Esophagus muscularis mucosa (tissue), 4 donors: Measurements from ENCODE around the gene HS6ST1. TPM values are rescaled to one million over a fixed set of nuclear protein-coding genes. Genes with fewer than 3 reads are reported as not detected.
A peak's percentile ranks its signal among the peaks of the same experiment; 100 is the strongest.

Experiments
- DNase-seq: peaks from one replicate; pipeline ENCODE4 v3.0.0-alpha.2; 2017; ENCODE audit errors: extremely low spot score
- H3K27ac ChIP-seq, 4 donors: fragments of 200-600 bp; sonication (generic); replicated peaks in 1 of 4; 1 replicate in 3 of 4; 2 replicates in 1 of 4; pipeline ENCODE4 v1.5.1; 2016 to 2019; ENCODE audit warnings: mild to moderate bottlenecking in 1 of 4
- H3K27me3 ChIP-seq, 4 donors: fragments of 200-600 bp; sonication (generic); one replicate each; pipeline versions ENCODE4 v1.5.1 to v1.6.0; 2016 to 2019
- H3K36me3 ChIP-seq, 4 donors: fragments of 200-600 bp; sonication (generic); one replicate each; pipeline ENCODE4 v1.5.1; 2016 to 2019
- H3K4me1 ChIP-seq, 4 donors: fragments of 200-600 bp; sonication (generic); one replicate each; pipeline ENCODE4 v1.5.1; 2016 to 2019
- H3K4me3 ChIP-seq, 4 donors: fragments of 200-600 bp; sonication (generic); 1 replicate in 2 of 4; 2 replicates in 2 of 4; pipeline ENCODE4 v1.5.1; 2016 to 2019; ENCODE audit warnings: mild to moderate bottlenecking in 4 of 4, moderate library complexity in 1 of 4
- H3K9me3 ChIP-seq, 4 donors: fragments of 200-600 bp; sonication (generic); 1 replicate in 3 of 4; 2 replicates in 1 of 4; pipeline ENCODE4 v1.5.1; 2016 to 2019
- EP300 ChIP-seq: sonication (generic); formaldehyde crosslinking; IDR thresholded peaks from one replicate; pipeline ENCODE4 v1.6.1; 2017; ENCODE audit warnings: antibody characterized with exemption
- POLR2A ChIP-seq: fragments of 450-650 bp; IDR thresholded peaks from one replicate; pipeline ENCODE4 v1.6.1; 2017; ENCODE audit warnings: antibody characterized with exemption, moderate library complexity, mild to moderate bottlenecking, low read depth
- POLR2AphosphoS5 ChIP-seq, 2 donors: sonication (generic); formaldehyde crosslinking; IDR thresholded peaks; one replicate each; pipeline ENCODE4 v1.6.1; 2017; ENCODE audit warnings: antibody characterized with exemption in 2 of 2
- WGBS: methylation state at CpG from one replicate; pipeline ENCODE4 v1.1.5; 2018; 5-methylcytosine and 5-hydroxymethylcytosine counted together
- intact Hi-C: fragments of 100-400 bp; cut with DNase I; formaldehyde crosslinking; loops from one replicate; pipeline ENCODE4 v1.15.1; 2023
- total RNA-seq, 4 donors: library from RNA; depleted of rRNA; stranded (reverse); fragments of >200 nt; gene quantifications; one replicate each; pipeline versions ENCODE4 v1.1.0 to v1.2.1, GENCODE V29; 2016
- TF ChIP-seq, protein P1 (sequence below), 3 experiments: fragments of 200-600 bp in 2 of 3; fragments of 450-650 bp in 1 of 3; sonication (generic) in 2 of 3; IDR thresholded peaks; one replicate each; pipeline ENCODE4 v1.5.1; 2017 to 2019; ENCODE audit warnings: antibody characterized with exemption in 3 of 3, mild to moderate bottlenecking in 2 of 3, moderate library complexity in 1 of 3

Gene HS6ST1
- total RNA-seq, 4 donors from 2014 or later, result 17.4 to 62.2 (median 38.5) TPM

DNA sequence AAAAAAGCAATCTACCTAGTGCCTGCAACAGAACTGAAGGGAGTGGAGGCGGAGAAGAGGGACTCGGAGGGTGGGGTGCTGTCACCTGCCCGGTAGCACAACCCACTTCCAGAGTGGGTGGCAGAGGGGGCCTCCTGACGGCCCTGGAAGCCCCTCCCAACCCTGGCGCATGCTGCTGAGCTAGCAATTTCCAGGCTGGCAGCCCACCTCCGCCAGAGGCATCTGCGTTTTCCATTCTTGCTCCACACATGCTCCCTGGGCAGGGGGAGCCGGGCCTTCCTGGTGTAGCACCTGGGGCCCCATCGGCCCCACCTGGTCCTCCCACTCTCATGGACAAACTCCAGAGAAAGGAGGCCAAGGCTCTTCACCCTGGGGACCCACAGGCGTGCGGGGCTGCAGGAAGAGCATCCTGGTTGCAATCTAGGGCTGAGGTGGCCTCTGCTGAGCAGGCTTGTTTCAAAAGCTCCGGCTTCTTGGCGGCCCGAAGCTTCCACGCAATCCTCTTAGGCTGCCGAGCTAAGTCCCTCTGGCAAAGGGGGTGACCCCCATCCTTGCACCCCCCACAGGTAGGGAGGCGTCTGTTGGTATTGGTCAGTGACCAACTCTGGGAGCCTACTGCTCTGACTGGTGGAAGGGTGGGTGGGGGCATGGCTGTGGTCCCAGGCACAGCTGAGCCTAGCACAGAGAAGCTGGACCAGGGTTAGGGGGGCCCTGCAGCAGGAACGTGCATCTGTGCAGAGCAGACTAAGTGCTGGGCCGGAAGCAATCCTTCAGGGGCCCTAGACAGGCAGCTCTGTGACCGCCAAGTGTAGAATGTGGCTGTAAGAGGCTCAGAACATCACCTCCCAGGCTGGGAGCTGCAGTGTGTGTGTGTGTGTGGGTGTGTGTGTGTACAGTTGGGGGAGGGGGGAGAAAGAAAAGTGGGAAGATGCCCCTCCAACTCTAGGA lies 2.6 kb downstream of the HS6ST1 start:
- TF ChIP-seq POLR2A (no peak), EP300 (no peak), POLR2AphosphoS5 (IDR thresholded peaks at IDR 0.05) (no peak)
- TF ChIP-seq, protein P1, sequence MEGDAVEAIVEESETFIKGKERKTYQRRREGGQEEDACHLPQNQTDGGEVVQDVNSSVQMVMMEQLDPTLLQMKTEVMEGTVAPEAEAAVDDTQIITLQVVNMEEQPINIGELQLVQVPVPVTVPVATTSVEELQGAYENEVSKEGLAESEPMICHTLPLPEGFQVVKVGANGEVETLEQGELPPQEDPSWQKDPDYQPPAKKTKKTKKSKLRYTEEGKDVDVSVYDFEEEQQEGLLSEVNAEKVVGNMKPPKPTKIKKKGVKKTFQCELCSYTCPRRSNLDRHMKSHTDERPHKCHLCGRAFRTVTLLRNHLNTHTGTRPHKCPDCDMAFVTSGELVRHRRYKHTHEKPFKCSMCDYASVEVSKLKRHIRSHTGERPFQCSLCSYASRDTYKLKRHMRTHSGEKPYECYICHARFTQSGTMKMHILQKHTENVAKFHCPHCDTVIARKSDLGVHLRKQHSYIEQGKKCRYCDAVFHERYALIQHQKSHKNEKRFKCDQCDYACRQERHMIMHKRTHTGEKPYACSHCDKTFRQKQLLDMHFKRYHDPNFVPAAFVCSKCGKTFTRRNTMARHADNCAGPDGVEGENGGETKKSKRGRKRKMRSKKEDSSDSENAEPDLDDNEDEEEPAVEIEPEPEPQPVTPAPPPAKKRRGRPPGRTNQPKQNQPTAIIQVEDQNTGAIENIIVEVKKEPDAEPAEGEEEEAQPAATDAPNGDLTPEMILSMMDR (IDR thresholded peaks at IDR 0.05), result no peak
- Histone ChIP-seq H3K27ac (no peak overlapping the region), H3K9me3 (no peaks in the 10 kb centered on the region), H3K4me1 (peaks cover 37 to 84% (median 61%) of the 10 kb centered on the region in 4 donors), H3K27me3 (no peaks in the 10 kb centered on the region), H3K36me3 (peaks cover 0 to 15% (median 7%) of the 10 kb centered on the region in 4 donors), H3K4me3 (peak overlapping the region; percentile 66 to 89 (median 79))
- peak; percentile 89 for DNase-seq
- WGBS, result 72% methylated on average over 7 of the region's 20 CpGs
- intact Hi-C loops, result no loop called here

- intact Hi-C loops, result no loop called here
- DNase-seq, result peak; percentile 88
- no peaks in the 10 kb centered on the region for H3K9me3 ChIP-seq
- H3K4me3 ChIP-seq, result peak overlapping the region in 3 of 4 donors; percentile 66 to 89 (median 84)
- no peak overlapping the region for H3K27ac ChIP-seq
- H3K4me1 ChIP-seq, result peaks cover 41 to 84% (median 66%) of the 10 kb centered on the region in 4 donors
- 93% methylated on average over 11 of the region's 12 CpGs for WGBS
- H3K27me3 ChIP-seq, result no peaks in the 10 kb centered on the region
- TF ChIP-seq POLR2A (no peak), POLR2AphosphoS5 (IDR thresholded peaks at IDR 0.05) (no peak), EP300 (no peak)
- TF ChIP-seq, protein P1 (IDR thresholded peaks at IDR 0.05), result no peak
- H3K36me3 ChIP-seq, result peaks cover 0 to 15% (median 7%) of the 10 kb centered on the region in 4 donors
Observed at GRCh38 chr2:128315122-128315828, 3.4 kb downstream of the HS6ST1 start.

GRCh38 chr2:128314348-128315121 lies 4.1 kb downstream of the HS6ST1 start:
- WGBS, result 88% methylated on average over 17 of the region's 20 CpGs
- Histone ChIP-seq H3K4me3 (no peak overlapping the region), H3K9me3 (no peaks in the 10 kb centered on the region), H3K27ac (no peak overlapping the region), H3K27me3 (no peaks in the 10 kb centered on the region), H3K36me3 (peaks cover 0 to 15% (median 7%) of the 10 kb centered on the region in 4 donors), H3K4me1 (peaks cover 46 to 85% (median 71%) of the 10 kb centered on the region in 4 donors)
- intact Hi-C loops, result no loop called here
- TF ChIP-seq POLR2A (no peak), POLR2AphosphoS5 (IDR thresholded peaks at IDR 0.05) (no peak)
- TF ChIP-seq, protein P1 (IDR thresholded peaks at IDR 0.05), result no peak
- DNase-seq, result peak; percentile 80

GRCh38 chr2:128313931-128314347 lies 4.7 kb downstream of the HS6ST1 start:
- H3K27me3 ChIP-seq, result no peaks in the 10 kb centered on the region
- H3K9me3 ChIP-seq, result no peaks in the 10 kb centered on the region
- H3K27ac ChIP-seq, result no peak overlapping the region
- peaks cover 0 to 15% (median 7%) of the 10 kb centered on the region in 4 donors for H3K36me3 ChIP-seq
- DNase-seq, result peak; percentile 60
- intact Hi-C loops, result no loop called here
- H3K4me3 ChIP-seq, result no peak overlapping the region
- H3K4me1 ChIP-seq, result peaks cover 47 to 85% (median 71%) of the 10 kb centered on the region in 4 donors
- TF ChIP-seq POLR2AphosphoS5 (IDR thresholded peaks at IDR 0.05) (no peak), POLR2A (no peak), EP300 (no peak)
- TF ChIP-seq, protein P1 (IDR thresholded peaks at IDR 0.05), result no peak
- WGBS, result 93% methylated on average over 4 of the region's 4 CpGs
